ENCODE measurements around the gene LBX2. TPM values are rescaled to one million over a fixed set of nuclear protein-coding genes. Genes with fewer than 3 reads are reported as not detected.
A peak's percentile ranks its signal among the peaks of the same experiment; 100 is the strongest.

The LBX2 gene
- total and polyA plus RNA-seq, 2 donors (not counting 1 experiment from before 2014, with no cell fraction given): 0.52 to 3.0 TPM

GRCh38 chr2:74457549-74458131 is 41.8 kb downstream of the LBX2 start:
- H3K4me2 ChIP-seq (ENCODE audit: extremely low read depth, insufficient read depth, low read length): peak overlapping the region; percentile 67
- no peaks in the 10 kb centered on the region for H3K27me3 ChIP-seq (ENCODE audit: control insufficient read depth, insufficient read depth, low read length)
- H3K9me3 ChIP-seq (ENCODE audit: control insufficient read depth, insufficient read depth, low read depth, low read length): no peaks in the 10 kb centered on the region
- H3K4me1 ChIP-seq (ENCODE audit: control insufficient read depth, extremely low read depth, insufficient read depth, low read length): peaks cover 19% of the 10 kb centered on the region
- H3K9ac ChIP-seq (ENCODE audit: insufficient read depth, low read length): peak overlapping the region; percentile 40
- no peak for TF ChIP-seq CTCF (conservative IDR thresholded peaks at IDR 0.05 in 1 of 2, IDR thresholded peaks at IDR 0.05 in 1 of 2; ENCODE audit: low read depth in 1 of 2, low read length in 2 of 2)
- H3K4me3 ChIP-seq (replicated peaks in 1 of 4; ENCODE audit: control extremely low read depth in 1 of 4, insufficient read depth in 1 of 4, low read depth in 3 of 4, low read length in 4 of 4): peak overlapping the region; percentile 31 to 84 (median 48)
- H3K79me2 ChIP-seq (ENCODE audit: control insufficient read depth, insufficient read depth, low read length): peaks cover 4% of the 10 kb centered on the region
- H2AFZ ChIP-seq (ENCODE audit: low read length): peak overlapping the region; percentile 41
- H3K27ac ChIP-seq (ENCODE audit: insufficient read depth, low read length): peak overlapping the region; percentile 41
- peaks cover 15% of the 10 kb centered on the region for H3K36me3 ChIP-seq (ENCODE audit: control insufficient read depth, insufficient read depth, low read length)
- no peaks in the 10 kb centered on the region for H4K20me1 ChIP-seq (ENCODE audit: control insufficient read depth, extremely low read depth, insufficient read depth, low read length)
- no peak for DNase-seq (ENCODE audit: low read depth in 2 of 2)

- Histone ChIP-seq H3K27me3 (ENCODE audit: control insufficient read depth, insufficient read depth, low read length) (no peaks in the 10 kb centered on the region), H3K9ac (ENCODE audit: insufficient read depth, low read length) (peak overlapping the region; percentile 32), H2AFZ (ENCODE audit: low read length) (peak overlapping the region; percentile 38), H3K4me1 (ENCODE audit: control insufficient read depth, extremely low read depth, insufficient read depth, low read length) (peaks cover 19% of the 10 kb centered on the region), H3K9me3 (ENCODE audit: control insufficient read depth, insufficient read depth, low read depth, low read length) (no peaks in the 10 kb centered on the region), H3K79me2 (ENCODE audit: control insufficient read depth, insufficient read depth, low read length) (peaks cover 4% of the 10 kb centered on the region), H4K20me1 (ENCODE audit: control insufficient read depth, extremely low read depth, insufficient read depth, low read length) (no peaks in the 10 kb centered on the region), H3K4me2 (ENCODE audit: extremely low read depth, insufficient read depth, low read length) (peak overlapping the region; percentile 95), H3K36me3 (ENCODE audit: control insufficient read depth, insufficient read depth, low read length) (peaks cover 10% of the 10 kb centered on the region), H3K4me3 (replicated peaks in 1 of 4; ENCODE audit: control extremely low read depth in 1 of 4, insufficient read depth in 1 of 4, low read depth in 3 of 4, low read length in 4 of 4) (peak overlapping the region; percentile 42 to 64 (median 51)), H3K27ac (ENCODE audit: insufficient read depth, low read length) (no peak overlapping the region)
- DNase-seq (ENCODE audit: low read depth in 2 of 2): peak; percentile 22 to 60
- TF ChIP-seq EZH2 (IDR thresholded peaks at IDR 0.05; ENCODE audit: low read length, missing control alignments) (no peak), CTCF (conservative IDR thresholded peaks at IDR 0.05 in 1 of 2, IDR thresholded peaks at IDR 0.05 in 1 of 2; ENCODE audit: low read depth in 1 of 2, low read length in 2 of 2) (no peak)
Observed at GRCh38 chr2:74457129-74457548, 42.3 kb downstream of the LBX2 start.

- no peak for TF ChIP-seq EZH2 (IDR thresholded peaks at IDR 0.05; ENCODE audit: low read length, missing control alignments)
- no peak for TF ChIP-seq CTCF (conservative IDR thresholded peaks at IDR 0.05 in 1 of 2, IDR thresholded peaks at IDR 0.05 in 1 of 2; ENCODE audit: low read depth in 1 of 2, low read length in 2 of 2)
- H3K4me3 ChIP-seq (replicated peaks in 1 of 4; ENCODE audit: control extremely low read depth in 1 of 4, insufficient read depth in 1 of 4, low read depth in 3 of 4, low read length in 4 of 4): peak within 1 kb of the TSS; percentile 76 to 89 (median 87)
Observed at GRCh38 chr2:74454654-74455511, 44.5 kb downstream of the LBX2 start, which contains the start of gene INO80B. INO80B (plus strand) TSS chr2:74455087; CDS start chr2:74455117, 30 bp downstream.

More at GRCh38 chr2:74454654-74455511, 44.5 kb downstream of the LBX2 start, which contains the start of gene INO80B:
- Histone ChIP-seq H3K79me2 (ENCODE audit: control insufficient read depth, insufficient read depth, low read length) (peaks cover 4% of the 10 kb centered on the region), H4K20me1 (ENCODE audit: control insufficient read depth, extremely low read depth, insufficient read depth, low read length) (no peaks in the 10 kb centered on the region), H3K9me3 (ENCODE audit: control insufficient read depth, insufficient read depth, low read depth, low read length) (no peaks in the 10 kb centered on the region), H3K4me2 (ENCODE audit: extremely low read depth, insufficient read depth, low read length) (peak within 1 kb of the TSS; percentile 98), H3K36me3 (ENCODE audit: control insufficient read depth, insufficient read depth, low read length) (no peaks in the 10 kb centered on the region), H2AFZ (ENCODE audit: low read length) (peak within 1 kb of the TSS; percentile 80), H3K9ac (ENCODE audit: insufficient read depth, low read length) (peak within 1 kb of the TSS; percentile 32), H3K27ac (ENCODE audit: insufficient read depth, low read length) (peak within 1 kb of the TSS; percentile 52), H3K27me3 (ENCODE audit: control insufficient read depth, insufficient read depth, low read length) (no peaks in the 10 kb centered on the region), H3K4me1 (ENCODE audit: control insufficient read depth, extremely low read depth, insufficient read depth, low read length) (peaks cover 19% of the 10 kb centered on the region)
- peak; percentile 97 to 99 for DNase-seq (ENCODE audit: low read depth in 2 of 2)
